A673 (cell line): ENCODE results near the gene DLG4.

Experiments used
- EZH2 ChIP-seq: fragments of 200-600 bp; sonication (generic); IDR thresholded peaks from 2 replicates; pipeline ENCODE4 v1.6.1; 2017; ENCODE audit warnings: borderline replicate concordance, low read depth, mild to moderate bottlenecking, mixed read lengths, antibody characterized with exemption, low read length; ENCODE audit not compliant: poor library complexity, severe bottlenecking
- TF ChIP-seq, protein P1 (sequence below): fragments of 300-800, 200-600 bp; sonication (generic); conservative IDR thresholded peaks from 2 replicates; pipeline ENCODE4 v1.5.1; 2017; ENCODE audit warnings: low read depth, mild to moderate bottlenecking, antibody characterized with exemption, low read length, moderate library complexity, mixed read lengths

DNA sequence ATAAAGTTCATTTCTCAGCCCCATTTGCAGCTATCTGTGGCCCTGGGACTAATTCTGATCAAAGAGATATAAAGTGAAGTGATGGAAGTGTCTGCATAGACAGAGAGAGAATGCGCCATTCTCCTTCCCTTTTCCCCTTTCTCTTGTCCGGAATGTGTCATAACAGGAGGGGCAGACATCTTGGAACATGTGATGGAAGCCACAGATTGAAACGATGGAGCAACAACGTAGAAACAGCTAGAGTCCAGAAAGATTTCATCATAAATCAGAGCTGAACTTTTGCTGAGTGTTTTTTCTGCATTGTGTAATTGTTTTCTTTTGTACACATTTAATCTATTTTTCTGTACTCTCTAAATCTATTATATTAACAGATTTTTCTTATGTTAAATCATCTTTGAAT is 51.8 kb downstream of the DLG4 start:
- no peak for TF ChIP-seq EZH2
- TF ChIP-seq, protein P1, sequence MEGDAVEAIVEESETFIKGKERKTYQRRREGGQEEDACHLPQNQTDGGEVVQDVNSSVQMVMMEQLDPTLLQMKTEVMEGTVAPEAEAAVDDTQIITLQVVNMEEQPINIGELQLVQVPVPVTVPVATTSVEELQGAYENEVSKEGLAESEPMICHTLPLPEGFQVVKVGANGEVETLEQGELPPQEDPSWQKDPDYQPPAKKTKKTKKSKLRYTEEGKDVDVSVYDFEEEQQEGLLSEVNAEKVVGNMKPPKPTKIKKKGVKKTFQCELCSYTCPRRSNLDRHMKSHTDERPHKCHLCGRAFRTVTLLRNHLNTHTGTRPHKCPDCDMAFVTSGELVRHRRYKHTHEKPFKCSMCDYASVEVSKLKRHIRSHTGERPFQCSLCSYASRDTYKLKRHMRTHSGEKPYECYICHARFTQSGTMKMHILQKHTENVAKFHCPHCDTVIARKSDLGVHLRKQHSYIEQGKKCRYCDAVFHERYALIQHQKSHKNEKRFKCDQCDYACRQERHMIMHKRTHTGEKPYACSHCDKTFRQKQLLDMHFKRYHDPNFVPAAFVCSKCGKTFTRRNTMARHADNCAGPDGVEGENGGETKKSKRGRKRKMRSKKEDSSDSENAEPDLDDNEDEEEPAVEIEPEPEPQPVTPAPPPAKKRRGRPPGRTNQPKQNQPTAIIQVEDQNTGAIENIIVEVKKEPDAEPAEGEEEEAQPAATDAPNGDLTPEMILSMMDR = no peak
